Uterus (tissue), 2 donors: Measurements from ENCODE around the gene SLC6A17.

Experiments
- CTCF ChIP-seq, 4 experiments: fragments of 200-600 bp in 2 of 4; fragments of 450-650 bp in 2 of 4; sonication (generic) in 2 of 4; IDR thresholded peaks; one replicate each; pipeline ENCODE4 v1.5.1; 2016 to 2019; ENCODE audit warnings: antibody characterized with exemption in 4 of 4, mild to moderate bottlenecking in 2 of 4, moderate library complexity in 1 of 4
- POLR2A ChIP-seq, 2 donors: fragments of 450-650 bp; IDR thresholded peaks; one replicate each; pipeline ENCODE4 v1.6.1; 2016; ENCODE audit warnings: antibody characterized with exemption in 2 of 2, mild to moderate bottlenecking in 1 of 2, moderate library complexity in 1 of 2

GRCh38 chr1:110218739-110219138 lies 68.4 kb downstream of the SLC6A17 start:
- TF ChIP-seq CTCF (IDR thresholded peaks at IDR 0.05) (no peak), POLR2A (IDR thresholded peaks at IDR 0.05) (no peak)
